ENCODE measurements around the gene ACAD11. TPM values are rescaled to one million over a fixed set of nuclear protein-coding genes. Genes with fewer than 3 reads are reported as not detected.

Gene ACAD11
- total RNA-seq, 2 donors from 2014 or later, result 28.8 to 52.1 TPM

DNA sequence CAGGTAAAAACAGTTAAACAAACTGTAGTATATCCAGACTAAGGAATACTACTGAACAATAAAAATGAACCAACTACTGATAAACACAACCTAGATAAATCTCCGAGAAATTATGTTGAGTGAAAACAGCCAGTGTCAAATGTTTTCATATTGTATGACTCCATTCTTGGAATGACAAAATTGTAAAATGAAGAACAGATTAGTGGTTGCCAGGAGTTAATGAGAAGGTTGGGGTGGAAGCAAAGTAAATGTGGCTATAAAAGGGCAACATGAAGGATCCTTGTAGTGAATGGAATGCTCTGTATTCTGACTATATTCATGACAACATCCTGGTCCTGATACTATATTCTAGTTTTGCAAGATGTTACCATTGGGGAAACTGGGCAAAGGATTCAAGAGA lies 90.0 kb downstream of the ACAD11 start:
- H3K27me3 ChIP-seq, result no peaks in the 10 kb centered on the region
- H3K36me3 ChIP-seq (replicated peaks in 1 of 2; ENCODE audit: insufficient read depth in 1 of 2, low read depth in 2 of 2), result no peaks in the 10 kb centered on the region
- TF ChIP-seq, protein P1, sequence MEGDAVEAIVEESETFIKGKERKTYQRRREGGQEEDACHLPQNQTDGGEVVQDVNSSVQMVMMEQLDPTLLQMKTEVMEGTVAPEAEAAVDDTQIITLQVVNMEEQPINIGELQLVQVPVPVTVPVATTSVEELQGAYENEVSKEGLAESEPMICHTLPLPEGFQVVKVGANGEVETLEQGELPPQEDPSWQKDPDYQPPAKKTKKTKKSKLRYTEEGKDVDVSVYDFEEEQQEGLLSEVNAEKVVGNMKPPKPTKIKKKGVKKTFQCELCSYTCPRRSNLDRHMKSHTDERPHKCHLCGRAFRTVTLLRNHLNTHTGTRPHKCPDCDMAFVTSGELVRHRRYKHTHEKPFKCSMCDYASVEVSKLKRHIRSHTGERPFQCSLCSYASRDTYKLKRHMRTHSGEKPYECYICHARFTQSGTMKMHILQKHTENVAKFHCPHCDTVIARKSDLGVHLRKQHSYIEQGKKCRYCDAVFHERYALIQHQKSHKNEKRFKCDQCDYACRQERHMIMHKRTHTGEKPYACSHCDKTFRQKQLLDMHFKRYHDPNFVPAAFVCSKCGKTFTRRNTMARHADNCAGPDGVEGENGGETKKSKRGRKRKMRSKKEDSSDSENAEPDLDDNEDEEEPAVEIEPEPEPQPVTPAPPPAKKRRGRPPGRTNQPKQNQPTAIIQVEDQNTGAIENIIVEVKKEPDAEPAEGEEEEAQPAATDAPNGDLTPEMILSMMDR (IDR thresholded peaks at IDR 0.05), result no peak
- TF ChIP-seq POLR2A (IDR thresholded peaks at IDR 0.05), result no peak
- no peak overlapping the region for H3K4me3 ChIP-seq
- no peaks in the 10 kb centered on the region for H3K9me3 ChIP-seq
- intact Hi-C loops (cut with DNase I), result no loop called here
- H3K4me1 ChIP-seq, result no peaks in the 10 kb centered on the region
- ATAC-seq (no peak), DNase-seq (no peak)
- WGBS, 2 donors, result 28 to 48% methylated on average over 1 of the region's 1 CpG
- no peak overlapping the region for H3K27ac ChIP-seq

DNA sequence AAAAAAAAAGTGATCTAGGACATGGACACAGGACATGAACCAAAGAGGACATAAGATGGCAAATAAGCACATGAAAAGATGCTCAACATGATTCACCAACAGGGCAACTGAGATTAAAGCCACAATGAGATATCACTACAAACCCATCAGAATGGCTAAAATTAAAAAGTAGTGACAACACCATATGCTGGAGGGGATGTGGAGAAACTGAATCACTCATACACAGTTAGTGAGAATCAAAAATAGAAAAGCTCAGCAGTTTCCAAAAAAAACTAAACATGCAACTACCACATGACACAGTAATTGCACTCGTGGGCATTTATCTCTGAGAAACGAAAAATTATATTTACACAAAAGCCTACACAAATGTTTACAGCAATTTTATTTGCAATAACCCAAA lies 90.5 kb downstream of the ACAD11 start:
- Histone ChIP-seq H3K4me1 (no peaks in the 10 kb centered on the region), H3K36me3 (replicated peaks in 1 of 2; ENCODE audit: insufficient read depth in 1 of 2, low read depth in 2 of 2) (no peaks in the 10 kb centered on the region), H3K27ac (no peak overlapping the region), H3K9me3 (no peaks in the 10 kb centered on the region), H3K27me3 (no peaks in the 10 kb centered on the region), H3K4me3 (no peak overlapping the region)
- DNase-seq, result no peak
- 10 to 23% methylated on average over 2 of the region's 2 CpGs for WGBS, 2 donors
- TF ChIP-seq POLR2A (IDR thresholded peaks at IDR 0.05), result no peak
- TF ChIP-seq, protein P1 (IDR thresholded peaks at IDR 0.05), result no peak
- ATAC-seq, result no peak
- intact Hi-C loops (cut with DNase I), result no loop called here

DNA sequence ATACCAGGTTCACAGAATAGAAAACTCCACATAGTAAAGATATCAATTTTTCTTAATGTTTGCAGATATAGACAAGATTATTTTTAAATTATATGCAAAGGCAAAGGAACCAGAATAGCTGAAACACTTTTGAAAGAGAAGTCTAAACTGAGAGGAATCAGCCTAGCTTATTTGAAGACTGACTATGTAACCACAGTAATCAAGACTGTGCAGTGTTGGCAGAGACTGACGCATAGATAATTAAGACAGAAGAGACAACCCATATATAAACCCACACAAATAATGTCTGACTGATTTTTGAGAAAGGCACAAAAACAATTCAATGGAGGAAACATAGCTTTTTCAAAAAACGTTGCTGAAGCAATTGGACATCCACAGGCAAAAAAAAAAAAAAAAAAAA lies 91.2 kb downstream of the ACAD11 start:
- no peak for TF ChIP-seq POLR2A (IDR thresholded peaks at IDR 0.05)
- TF ChIP-seq, protein P1 (IDR thresholded peaks at IDR 0.05), result no peak
- H3K27me3 ChIP-seq, result no peaks in the 10 kb centered on the region
- 64 to 74% methylated on average over 2 of the region's 2 CpGs for WGBS, 2 donors
- no peak for ATAC-seq
- H3K36me3 ChIP-seq (replicated peaks in 1 of 2; ENCODE audit: insufficient read depth in 1 of 2, low read depth in 2 of 2), result no peaks in the 10 kb centered on the region
- no peaks in the 10 kb centered on the region for H3K9me3 ChIP-seq
- H3K4me1 ChIP-seq, result no peaks in the 10 kb centered on the region
- DNase-seq, result no peak
- no peak overlapping the region for H3K27ac ChIP-seq
- intact Hi-C loops (cut with DNase I), result no loop called here
- no peak overlapping the region for H3K4me3 ChIP-seq

DNA sequence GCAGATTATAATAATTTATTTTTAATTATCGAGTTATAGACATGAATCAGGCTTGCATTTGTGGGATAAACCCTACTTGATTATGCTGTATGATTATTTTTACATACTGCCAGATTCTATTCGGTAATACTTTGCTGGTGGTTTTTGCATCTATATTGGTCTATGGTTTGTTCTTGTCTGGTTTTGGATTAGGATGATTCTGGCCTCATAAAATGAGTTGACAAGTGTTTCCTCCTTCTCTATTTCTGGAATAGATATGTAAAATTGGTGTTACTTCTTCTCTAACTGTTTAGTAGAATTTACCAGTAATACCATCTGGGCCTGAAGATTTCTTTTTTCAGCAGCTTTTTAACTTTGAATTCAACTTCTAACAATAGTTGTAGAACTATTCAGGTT lies 95.5 kb downstream of the ACAD11 start:
- ATAC-seq, result no peak
- WGBS, 2 donors, result 86 to 89% methylated on average over 2 of the region's 2 CpGs

More for the DNA sequence above, 95.5 kb downstream of the ACAD11 start:
- H3K27me3 ChIP-seq, result no peaks in the 10 kb centered on the region
- no peaks in the 10 kb centered on the region for H3K9me3 ChIP-seq
- no peak for DNase-seq
- H3K36me3 ChIP-seq (replicated peaks in 1 of 2; ENCODE audit: insufficient read depth in 1 of 2, low read depth in 2 of 2), result no peaks in the 10 kb centered on the region
- H3K4me3 ChIP-seq, result no peak overlapping the region
- TF ChIP-seq POLR2A (IDR thresholded peaks at IDR 0.05), result no peak
- TF ChIP-seq, protein P1 (IDR thresholded peaks at IDR 0.05), result no peak
- no peaks in the 10 kb centered on the region for H3K4me1 ChIP-seq
- intact Hi-C loops (cut with DNase I), result no loop called here
- H3K27ac ChIP-seq, result no peak overlapping the region

Measured in body of pancreas (tissue), 4 donors.